Measurements from ENCODE around the gene PCARE.
A peak's percentile ranks its signal among the peaks of the same experiment; 100 is the strongest.
"Not testable (repeated sequence)": the region's sequence is repeated elsewhere in the genome, so short reads cannot be mapped to it uniquely, and the experiment has no call there.

The PCARE gene

DNA sequence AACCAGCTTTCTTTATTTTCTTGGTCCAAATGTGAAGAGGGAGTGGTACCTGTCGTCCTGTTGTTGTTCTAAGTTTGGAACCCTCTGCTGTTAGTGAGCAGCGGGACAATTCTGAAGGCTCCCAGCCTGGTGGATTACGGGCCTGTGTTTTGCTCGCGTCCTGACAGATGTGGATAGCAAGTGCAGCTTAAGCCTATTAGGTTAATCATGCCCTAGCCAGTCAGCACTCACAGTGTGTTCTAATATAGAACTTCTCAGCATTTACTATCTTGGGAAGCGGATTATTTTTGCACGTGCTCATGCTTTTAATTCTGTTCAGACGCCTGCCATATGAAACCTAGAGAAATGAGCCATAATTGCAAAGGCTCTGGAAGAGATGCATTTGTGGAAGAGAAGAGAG, at the start of gene PCARE:
PCARE (minus strand) TSS at position 113 of the 400 bp plus-strand sequence. CDS start 262 bp downstream, outside the sequence.
- no peak for DNase-seq

DNA sequence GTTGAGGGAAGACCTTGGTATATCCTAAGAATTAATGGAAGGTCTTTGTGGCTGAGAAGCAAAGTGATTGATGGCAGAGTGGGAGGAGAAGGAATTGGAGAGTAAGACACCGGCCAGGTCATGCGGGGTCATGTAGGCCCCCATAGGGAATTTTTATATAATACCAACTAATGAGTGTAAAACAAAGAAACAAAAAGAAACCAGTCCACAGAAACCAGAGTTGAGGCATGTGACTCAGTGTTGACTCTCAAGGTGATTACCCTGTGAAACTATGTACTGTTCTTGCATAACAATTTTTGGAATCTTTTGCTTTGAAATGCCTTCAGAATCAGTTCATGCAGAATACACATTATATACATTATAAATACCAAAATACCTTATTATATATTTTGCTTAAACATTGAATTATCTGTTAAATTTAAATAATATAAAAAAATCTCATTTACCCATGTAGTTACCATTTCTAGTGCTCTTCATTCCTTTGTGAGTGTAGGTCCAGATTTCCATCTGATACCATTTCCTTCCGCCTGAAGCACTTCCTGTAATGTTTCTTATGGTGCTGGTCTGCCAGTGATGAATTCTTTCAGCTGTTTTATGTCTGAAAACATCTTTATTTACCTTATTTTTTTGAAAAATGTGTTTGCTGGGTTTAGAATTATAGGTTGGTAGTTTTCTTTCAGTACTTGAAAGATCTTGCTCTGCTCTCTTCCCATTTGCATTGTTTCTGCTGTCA, 49.5 kb upstream of the PCARE start:
- no peak for DNase-seq

DNA sequence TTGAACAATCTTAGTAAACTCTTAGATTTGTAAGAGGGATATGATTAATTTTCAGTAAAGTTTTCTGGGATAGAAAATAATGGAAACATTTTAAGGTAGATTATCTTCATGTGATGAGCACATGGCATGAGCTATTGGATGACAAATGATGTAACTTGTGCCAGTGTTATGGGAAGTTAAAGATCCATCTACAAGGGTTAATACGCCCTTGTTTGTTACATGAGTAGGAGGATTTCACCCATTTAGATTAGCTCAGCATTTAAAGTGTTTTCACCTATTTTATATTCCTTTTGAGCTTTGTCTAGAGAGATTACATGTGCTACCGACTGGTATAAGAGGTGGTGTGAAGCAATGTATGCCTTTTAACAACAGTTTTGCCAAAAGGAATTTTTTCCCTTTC, 46.5 kb upstream of the PCARE start:
- no peak for DNase-seq

DNA sequence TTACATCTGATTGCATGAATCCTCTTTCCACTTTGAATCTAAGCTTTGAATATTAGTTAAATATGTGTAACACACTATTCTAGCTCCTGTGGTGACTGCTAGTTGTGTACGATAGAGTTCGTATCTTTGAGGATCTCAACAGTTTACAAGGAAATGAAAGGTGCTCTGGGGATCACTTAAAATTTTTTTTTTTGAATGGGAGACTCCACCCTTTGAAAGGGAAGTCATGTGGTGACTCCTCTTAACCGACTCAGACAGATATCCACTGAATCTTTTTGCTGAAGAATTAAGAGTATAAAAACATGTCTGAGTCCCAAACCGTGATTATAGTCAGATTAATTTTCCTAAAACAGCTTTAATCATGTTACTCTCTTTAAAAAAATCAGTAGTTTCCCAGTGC, 44.9 kb upstream of the PCARE start:
- no peak for DNase-seq

DNA sequence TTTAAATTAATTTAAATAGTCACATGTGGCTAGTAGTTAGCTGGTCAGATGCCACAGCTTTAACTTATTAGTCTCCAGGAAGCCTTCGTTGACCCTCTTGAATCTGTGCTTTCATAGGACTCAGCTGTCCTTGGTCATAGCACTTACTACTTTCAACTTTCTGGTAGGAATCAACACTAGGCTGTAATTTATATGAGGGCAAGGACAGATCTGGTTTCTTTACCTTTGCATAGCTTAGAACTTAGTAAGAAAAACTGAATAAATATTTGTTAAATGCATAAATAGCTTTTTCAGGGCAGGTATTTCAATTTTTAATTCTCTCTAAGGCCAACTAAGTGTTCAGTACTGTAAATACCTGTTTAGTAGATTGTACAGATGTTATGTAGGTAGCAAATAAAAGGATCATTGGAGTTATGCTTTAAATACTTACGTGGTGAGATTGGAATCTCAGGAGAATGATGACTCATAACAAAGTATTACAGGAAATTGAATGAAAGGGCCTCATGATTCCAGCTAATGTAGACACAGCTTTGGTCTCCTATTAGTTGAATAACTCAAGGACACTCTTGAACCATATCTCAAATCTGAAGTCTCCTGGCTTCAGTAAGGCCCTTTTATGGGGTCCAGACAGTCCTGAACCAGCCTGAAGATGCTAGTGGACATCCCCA, 43.4 kb upstream of the PCARE start:
- no peak for DNase-seq

DNA sequence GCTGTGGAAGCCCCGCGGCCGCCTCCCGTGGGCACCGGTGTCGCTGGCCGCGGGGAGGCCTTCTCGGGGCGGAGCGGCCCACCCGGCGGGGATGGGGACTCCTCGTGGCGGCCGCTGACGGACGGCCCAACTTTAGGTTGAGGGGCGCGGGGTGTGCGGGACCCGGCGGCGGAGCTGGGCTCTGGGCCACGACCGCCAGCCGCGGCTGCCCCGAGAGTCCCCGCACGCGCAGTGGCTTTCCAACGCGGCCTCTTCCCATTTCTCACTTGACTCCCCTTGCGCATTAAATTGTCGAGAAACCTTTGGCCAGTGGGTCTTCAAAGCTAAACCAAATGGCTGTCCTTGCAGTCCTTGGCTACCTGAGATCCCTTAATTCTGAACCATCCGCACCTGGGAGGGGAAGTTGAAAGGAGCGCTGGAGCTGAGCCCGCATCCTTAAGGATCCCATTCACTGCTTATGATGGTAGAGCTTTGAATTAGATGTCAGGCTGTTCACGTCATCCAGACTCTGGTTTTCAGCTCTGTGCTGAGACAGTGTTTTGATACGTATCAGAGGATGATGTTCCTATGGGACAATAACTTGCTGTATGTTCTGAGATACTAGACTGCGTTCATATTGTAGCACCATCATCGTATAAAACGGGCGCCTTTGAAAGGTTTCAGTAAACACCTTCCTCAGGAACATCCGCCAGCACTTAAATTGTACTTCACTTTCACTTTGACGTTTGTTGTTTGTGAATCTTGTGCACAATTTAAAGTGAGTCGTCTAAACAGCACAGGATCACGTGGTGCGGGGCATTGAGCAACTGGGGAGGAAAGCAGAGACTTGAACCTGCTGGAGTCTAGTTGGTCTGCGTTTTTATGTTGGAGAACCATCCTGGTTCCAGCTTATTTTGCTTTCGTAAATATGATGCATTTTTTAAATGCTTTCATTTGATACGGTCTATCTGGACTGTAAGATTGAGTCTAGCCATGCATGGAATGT, 41.8 kb upstream of the PCARE start:
- peak; percentile 82 for DNase-seq

DNA sequence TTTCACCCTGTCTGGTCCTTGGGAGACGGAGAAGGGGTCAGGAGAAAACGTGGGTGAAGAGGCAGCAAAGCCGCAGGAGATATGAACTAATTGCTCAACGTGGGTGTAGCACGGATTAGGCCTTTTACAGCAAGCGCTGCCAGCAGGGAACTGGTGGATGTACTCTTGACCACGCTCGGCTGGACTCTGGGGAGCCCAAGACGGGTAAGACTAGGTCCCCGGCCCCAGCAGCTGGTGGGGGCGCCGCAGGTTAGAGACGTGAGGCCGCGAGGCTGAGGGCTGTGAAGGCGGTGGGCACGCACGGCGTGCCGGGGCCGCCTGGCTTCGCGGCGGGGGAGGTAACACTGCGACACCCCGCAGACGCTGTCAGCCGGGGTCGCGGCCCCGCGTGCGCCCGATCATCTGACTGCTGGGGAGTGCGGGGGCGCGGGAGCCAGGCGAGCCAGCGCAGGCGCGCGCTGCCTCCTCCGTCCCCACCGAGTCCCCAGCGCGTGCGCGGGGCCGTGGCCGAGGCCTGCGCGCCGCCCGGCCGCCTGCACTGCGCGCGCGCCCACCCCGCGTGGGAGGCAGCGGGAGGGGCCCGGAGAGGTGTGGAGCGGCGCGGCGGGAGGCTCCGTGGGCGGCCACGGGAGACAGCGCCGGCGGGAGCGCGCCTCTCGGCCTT, 40.8 kb upstream of the PCARE start, which contains the start of gene CLIP4:
CLIP4 (plus strand) TSS at position 470 of the 664 bp plus-strand sequence. CDS start 5,974 bp downstream, outside the sequence.
- peak; percentile 84 for DNase-seq

DNA sequence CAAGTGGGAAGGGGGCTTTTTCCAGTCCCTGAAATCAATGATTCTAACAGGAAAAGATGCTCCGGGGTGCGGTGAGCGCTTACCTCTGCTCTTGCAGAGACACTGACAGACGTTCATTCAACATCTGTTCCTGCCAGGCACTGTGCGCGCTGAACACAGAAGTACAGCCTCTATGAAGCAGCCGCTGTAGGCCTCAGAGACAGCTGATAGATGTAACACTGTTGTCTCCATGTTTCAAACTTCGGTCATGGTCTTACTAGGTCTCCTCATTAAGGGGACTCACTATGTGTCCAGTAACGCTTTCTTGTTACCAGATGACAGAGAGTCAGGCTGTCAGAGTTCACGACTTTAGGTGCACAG, 40.2 kb upstream of the PCARE start:
- DNase-seq, result no peak

DNA sequence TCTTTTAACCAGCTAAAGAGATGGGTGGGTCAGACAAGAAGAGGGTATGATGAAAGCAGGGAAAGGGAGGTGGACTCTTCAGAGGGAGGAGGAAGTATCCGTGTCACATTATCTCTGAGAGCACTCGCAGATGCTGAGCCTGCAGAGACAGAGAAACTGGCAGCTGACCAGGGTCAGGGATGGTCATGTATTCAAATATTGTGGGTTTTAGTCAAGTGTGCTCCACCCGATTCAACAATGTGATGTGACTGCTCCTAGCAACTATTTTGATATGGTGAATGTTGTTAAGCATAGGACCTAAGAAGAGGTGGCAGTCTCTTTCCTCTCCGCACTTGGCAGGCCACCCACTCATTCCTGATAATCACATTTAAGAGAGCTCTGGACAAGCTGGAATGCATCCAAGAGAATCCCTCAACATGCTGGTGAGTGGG, 39.6 kb upstream of the PCARE start:
- no peak for DNase-seq

DNA sequence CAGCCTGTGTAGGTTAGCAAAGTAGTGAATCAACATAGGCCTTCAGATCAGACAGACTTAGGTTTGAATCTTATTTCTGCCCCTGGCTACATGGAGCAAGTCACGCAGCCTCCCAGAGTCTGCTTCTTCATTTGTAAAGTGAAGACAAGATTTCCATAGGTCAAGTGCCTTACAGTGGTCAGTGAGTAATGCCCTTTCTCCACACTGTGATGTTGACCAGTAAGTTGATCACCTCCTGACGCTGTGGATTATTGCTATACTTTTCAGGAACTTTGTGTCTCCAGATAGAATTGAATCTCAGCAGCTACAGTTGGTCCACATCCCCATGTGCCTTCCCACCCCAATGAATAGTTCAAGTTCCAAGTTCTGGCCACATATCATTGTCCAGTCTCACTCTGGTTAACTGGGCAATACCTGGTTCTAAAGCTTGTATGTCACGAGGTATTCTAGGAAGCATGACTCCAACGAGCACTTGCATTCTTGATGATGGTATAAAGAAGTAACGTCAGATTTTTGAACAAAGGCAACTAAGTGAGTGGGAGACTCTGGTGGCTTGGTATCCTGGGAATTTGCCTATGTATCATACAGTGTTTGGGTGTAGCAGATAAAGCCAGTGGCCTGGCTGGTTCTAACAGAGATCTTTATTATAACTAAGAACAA, 38.8 kb upstream of the PCARE start:
- no peak for DNase-seq

DNA sequence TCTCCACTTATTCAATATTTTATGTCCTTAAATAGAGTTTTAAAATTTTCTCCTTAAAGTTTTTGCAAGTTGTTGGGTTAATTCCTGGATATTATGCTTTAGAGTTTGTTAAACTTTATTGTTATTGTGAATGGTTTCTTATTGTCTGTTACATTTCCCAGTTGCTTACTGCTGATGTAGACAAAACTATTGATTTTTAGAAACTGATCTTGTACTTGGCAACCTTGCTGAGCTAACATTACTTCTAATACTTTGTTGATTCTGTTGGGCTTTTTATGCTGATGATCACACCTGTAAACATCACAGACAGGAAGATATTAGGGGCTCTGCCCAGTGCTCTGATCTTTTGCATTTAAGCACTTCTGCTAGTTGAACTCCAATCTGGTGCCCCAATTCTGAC, 38.1 kb upstream of the PCARE start:
- DNase-seq, result no peak

DNA sequence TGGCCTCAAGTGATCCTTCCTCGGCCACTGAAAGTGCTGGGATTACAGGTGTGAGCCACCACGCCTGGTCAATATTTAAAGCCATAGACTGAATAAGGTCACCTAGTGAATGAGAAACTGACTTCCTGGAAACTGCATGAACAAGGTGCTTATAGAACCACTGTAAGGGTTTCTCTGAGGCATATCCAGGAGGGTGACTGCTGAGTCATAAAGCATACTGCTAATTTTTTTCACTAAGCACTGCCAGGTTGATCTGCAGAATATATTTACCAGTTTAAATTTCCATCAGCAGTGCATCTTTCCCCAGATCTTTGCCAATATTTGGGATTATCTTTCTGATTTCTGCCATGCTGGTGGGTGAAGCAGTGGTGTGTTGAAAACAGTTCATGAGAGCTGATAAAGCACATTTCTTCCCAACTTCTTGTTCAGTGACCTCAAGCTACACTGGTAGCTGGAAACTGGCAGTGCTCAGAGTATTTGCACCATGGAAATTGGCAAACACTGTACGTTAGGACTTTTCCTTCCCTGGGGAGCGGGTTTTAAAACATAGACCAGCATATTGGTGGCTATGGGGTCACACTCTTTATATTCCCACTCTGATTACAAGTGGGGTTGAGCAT, 36.7 kb upstream of the PCARE start:
- DNase-seq, result no peak

DNA sequence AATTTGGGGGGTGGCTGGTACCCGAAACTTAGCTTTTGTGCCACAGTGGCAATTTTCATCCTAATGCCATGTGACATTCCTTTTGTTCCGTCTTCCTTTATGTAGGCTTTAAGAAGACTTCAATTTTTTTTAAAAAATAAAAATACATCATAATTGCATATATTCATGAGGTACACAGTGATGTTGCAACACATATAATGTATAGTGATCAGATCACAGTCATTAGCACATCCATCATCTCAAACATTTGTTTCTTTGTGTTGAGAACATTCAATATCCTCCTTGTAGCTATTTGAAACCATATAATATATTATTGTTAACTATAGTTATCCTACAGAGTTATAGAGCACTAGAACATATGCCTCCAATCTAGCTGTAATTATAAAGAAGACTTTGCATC, 34.9 kb upstream of the PCARE start:
- no peak for DNase-seq

DNA sequence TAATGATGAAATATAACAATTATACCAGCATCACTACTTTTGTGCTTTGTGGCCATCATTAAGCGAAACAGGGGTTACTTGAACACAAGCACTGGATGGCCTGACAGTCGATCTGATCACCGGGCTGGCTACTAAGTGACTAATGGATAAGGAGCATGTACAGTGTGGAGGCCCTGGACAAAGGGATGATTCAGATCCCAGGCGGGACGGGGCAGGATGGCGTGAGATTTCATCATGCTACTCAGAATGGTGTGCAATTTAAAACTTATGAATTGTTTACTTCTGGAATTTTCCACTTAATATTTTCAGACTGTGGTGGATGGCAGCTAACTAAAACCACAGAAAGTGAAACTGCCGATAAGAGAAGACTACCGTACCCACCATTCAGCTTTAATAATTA, 33.9 kb upstream of the PCARE start:
- DNase-seq, result no peak

DNA sequence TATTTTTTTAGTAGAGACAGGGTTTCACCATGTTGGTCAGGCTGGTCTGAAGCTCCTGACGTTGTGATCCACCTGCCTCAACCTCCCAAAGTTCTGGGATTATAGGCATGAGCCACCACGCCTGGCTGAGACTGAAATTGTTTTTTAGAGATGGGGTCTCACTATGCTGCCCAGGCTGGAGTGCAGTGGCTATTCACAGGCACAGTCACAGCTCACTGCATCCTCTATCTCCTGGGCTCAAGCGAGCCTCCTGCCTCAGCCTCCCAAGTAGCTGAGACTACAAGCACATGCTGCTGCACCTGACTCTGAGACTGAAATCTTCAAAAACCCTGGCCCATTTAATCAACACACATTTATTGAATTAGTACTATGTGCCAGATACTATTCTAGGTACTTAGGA, 33.2 kb upstream of the PCARE start:
- not testable (repeated sequence) for DNase-seq

DNA sequence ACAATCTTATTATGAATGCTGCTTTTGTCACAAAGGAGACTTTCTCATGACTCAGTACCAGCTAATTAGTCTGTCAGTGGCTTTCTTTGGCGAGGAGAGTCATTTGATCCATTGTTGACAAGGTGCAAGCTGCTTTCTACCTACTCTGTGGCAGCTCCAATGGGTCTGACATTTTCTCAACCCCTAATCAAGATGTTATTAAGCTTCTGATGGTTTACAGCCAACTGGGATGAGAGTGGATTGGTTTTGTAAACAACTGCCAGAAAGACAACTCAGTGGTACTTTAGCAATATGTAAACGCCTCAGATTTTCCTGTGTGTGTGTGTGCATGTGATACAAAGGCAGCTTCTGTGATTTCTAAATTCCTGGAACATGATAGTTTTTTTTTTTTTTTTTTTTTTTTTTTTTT, 32.7 kb upstream of the PCARE start:
- DNase-seq, result no peak

DNA sequence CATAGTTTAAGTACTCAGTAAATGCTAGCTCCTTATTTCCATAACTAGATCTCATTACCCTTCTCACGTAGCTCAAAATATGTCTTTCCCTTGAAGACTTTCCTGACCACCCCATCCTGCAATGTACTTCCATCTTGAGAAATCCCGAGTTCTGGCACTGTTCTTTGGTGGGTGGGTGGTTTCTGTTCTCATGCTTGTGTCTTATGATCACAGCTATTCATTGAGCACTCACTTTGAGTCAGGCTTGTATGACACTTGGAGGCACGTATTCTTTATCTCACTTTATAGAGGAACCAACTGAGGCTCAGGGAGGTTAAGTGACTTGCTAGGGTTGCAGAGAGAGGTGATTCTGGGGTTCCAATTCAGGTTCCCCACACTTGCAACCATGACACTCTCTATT, 31.9 kb upstream of the PCARE start:
- no peak for DNase-seq

DNA sequence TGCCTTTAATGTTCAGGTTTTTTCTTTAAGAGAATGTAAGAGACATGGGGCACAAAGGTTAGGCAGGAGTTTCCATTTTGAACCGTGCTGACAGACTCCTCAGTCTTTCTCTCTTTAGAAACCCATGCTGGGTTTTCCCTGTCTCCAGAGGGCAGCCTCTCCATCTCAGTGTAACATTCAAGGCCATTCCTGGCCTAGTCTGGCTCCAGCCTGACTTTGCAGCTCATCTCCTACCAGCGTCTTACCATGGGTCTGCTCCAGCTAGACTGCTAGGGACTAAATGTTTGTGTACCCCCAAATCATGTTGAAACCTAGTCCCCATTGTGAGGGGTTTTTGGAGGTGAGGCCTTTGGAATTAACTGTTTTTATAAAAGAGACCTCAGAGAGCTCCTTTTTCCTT, 31.1 kb upstream of the PCARE start:
- no peak for DNase-seq

DNA sequence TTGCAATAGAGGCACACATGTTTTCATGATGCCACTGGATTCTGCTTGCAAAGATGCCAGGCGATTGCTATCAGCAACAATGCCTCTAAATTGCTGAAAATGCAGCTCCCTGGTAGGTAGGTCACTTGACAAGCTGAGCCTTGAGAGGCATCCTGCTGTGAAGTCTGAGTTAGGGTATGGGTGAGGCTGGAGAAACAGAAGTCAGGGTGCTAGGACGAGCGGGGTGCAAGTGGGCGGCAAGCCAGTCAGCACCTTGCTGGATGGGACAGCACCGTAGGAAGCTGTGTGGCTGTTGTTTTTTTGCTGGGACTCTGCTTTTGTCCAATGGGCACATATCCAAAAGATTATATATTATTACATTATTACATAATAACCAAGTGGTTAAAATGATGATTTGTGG, 30.4 kb upstream of the PCARE start:
- no peak for DNase-seq

DNA sequence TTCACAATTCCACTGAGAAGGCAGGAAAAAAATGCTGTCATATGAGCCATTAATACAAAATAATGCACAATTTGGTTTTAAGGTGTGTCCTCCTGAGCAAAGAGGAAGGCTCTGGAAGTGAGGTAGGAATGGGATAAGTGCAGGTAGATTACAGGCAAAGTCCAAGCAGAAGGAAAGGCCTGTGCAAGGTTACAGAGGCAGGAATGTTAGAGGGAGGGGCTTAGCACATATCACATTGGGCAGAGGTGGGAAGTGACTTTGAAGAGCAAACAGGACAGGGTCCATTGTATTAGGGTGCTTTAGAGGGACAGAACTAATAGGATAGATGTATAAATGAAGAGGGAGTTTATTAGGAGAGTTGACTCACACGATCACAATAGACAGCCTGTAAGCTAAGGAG, 26.2 kb upstream of the PCARE start:
- DNase-seq, result no peak

DNA sequence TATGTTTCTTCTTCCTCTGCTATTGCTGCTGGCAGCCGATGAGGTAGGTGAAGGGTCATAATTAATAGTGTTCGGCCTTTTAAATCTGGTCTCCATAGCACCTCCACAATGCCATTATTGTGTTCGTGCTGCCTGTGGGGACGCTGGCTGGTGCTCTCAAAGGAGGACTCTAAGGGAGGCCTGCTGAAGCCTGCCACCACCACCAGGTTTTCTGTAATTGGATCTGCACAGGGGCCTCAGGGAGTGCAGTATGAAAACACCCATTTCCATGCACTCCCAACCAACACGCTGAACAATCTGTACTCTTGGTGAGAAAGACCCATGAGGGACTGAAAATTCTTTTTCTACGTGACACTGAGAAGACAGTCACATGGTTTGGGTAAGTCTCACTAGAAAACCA, 23.2 kb upstream of the PCARE start:
- no peak for DNase-seq

DNA sequence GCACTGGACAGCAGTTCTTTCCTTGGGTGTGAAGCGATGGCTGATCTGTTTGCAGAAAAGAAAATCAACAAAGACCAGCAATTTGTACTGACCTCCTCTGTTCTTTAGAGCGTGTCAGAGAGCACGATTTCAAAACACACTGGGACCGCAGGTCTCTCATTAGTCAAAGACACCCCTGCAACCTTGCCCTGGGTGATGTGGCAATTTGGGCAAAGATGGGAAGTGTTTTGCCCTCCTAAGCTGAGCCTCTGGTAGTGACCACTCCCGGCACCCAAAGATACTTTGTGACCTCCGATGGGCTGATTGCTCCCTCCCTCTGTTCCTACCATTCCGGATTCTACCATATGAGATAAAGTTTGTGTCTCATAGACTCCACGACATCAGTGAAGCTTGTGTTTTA, 22.6 kb upstream of the PCARE start:
- DNase-seq, result no peak

All from retina (tissue), 1 donor.